GM12878 (cell line): ENCODE data around the gene TNKS1BP1. TPM values are rescaled to one million over a fixed set of nuclear protein-coding genes. Genes with fewer than 3 reads are reported as not detected.
"Not testable (repeated sequence)": the region's sequence is repeated elsewhere in the genome, so short reads cannot be mapped to it uniquely, and the experiment has no call there.

Experiments
- ATAC-seq: fragments of 200-7000 bp; cut with Tn5 transposase; 3 replicates; pipeline ENCODE4 v1.9.1; 2020; ENCODE audit warnings: mild to moderate bottlenecking, moderate library complexity
- BruUV-seq: library from RNA; stranded (reverse); fragments of 400-500 nt; replicated peaks from 2 replicates; lab custom pipeline; 2021; lab: Mats Ljungman, UMichigan
- CTCF ChIA-PET: fragments of 300-600 bp; sonication (Branson Sonifier 250); formaldehyde crosslinking; extraction: SDS; loops from one replicate; lab custom pipeline; 2021; ENCODE audit warnings: inconsistent platforms; lab: Yijun Ruan, JAX
- POLR2A ChIA-PET: fragments of 350-600 bp; formaldehyde crosslinking; extraction: SDS; loops from one replicate; lab custom pipeline; 2021; ENCODE audit warnings: inconsistent platforms; lab: Charles Lee
- RAD21 ChIA-PET: fragments of 300-600 bp; sonication (Branson Sonifier 250); formaldehyde crosslinking; loops from one replicate; lab custom pipeline; 2023; ENCODE audit warnings: antibody characterized with exemption; ENCODE audit not compliant: unreplicated experiment; lab: Charles Lee
- SMC1A ChIA-PET: fragments of 300-600 bp; sonication (Branson Sonifier 250); formaldehyde crosslinking; loops from one replicate; lab custom pipeline; 2023; ENCODE audit not compliant: unreplicated experiment, uncharacterized antibody; lab: Charles Lee
- DNase-seq: peaks from one replicate; pipeline ENCODE4 v3.0.0-alpha.2; 2011; ENCODE audit warnings: low read depth, low spot score
- FAIRE-seq: peaks from 3 replicates; lab custom pipeline; 2011; peaks lifted over from hg19 to GRCh38; lab: Jason Lieb, UNC
- H2AFZ ChIP-seq: 2 replicates; pipeline ENCODE4 v1.6.0; 2011; ENCODE audit warnings: low read depth, low read length, control low read depth; ENCODE audit not compliant: control insufficient read depth
- H3K27ac ChIP-seq: 2 replicates; pipeline ENCODE4 v1.5.1; 2011; ENCODE audit warnings: control low read depth; ENCODE audit not compliant: control insufficient read depth, insufficient read depth
- H3K27me3 ChIP-seq, 2 experiments: replicated peaks in 1 of 2; 2 replicates each; pipeline versions ENCODE4 v1.6.0 to v1.6.1; 2011; ENCODE audit warnings: low read length in 1 of 2; ENCODE audit not compliant: control insufficient read depth in 2 of 2, insufficient read depth in 2 of 2
- H3K36me3 ChIP-seq, 2 experiments: 2 replicates each; pipeline ENCODE4 v1.5.1; 2011; ENCODE audit warnings: low read length in 1 of 2; ENCODE audit not compliant: control insufficient read depth in 2 of 2, insufficient read depth in 2 of 2
- H3K4me1 ChIP-seq: 2 replicates; pipeline ENCODE4 v1.6.1; 2011; ENCODE audit warnings: mild to moderate bottlenecking, low read length, moderate library complexity, mixed read lengths; ENCODE audit not compliant: control insufficient read depth, insufficient read depth
- H3K4me2 ChIP-seq: 2 replicates; pipeline ENCODE4 v1.6.0; 2011; ENCODE audit warnings: control low read depth; ENCODE audit not compliant: control insufficient read depth, insufficient read depth
- H3K4me3 ChIP-seq: fragments of 200-600 bp; sonication (generic); 2 replicates; pipeline ENCODE4 v1.5.1; 2016
- H3K79me2 ChIP-seq: 2 replicates; pipeline ENCODE4 v1.6.0; 2011; ENCODE audit warnings: low read length; ENCODE audit not compliant: control insufficient read depth, insufficient read depth
- H3K9ac ChIP-seq: 2 replicates; pipeline ENCODE4 v1.8.0; 2011; ENCODE audit warnings: low read length, control low read depth, mixed read lengths; ENCODE audit not compliant: control insufficient read depth, insufficient read depth
- H3K9me3 ChIP-seq: replicated peaks from 3 replicates; pipeline ENCODE4 v1.5.1; 2011; ENCODE audit warnings: mild to moderate bottlenecking, low read length; ENCODE audit not compliant: control insufficient read depth, insufficient read depth
- H4K20me1 ChIP-seq: 2 replicates; pipeline ENCODE4 v1.6.0; 2011; ENCODE audit not compliant: control insufficient read depth, insufficient read depth
- CHD1 ChIP-seq: IDR thresholded peaks from 2 replicates; pipeline ENCODE4 v1.6.1; 2012; ENCODE audit warnings: low read depth, low read length, improper control_type of control experiment
- in situ Hi-C: fragments of 300-500 bp; cut with MboI; formaldehyde crosslinking; loops from 9 replicates; pipeline ENCODE4 v1.14.3; 2018; ENCODE audit warnings: mixed read lengths
- intact Hi-C: fragments of 100-400 bp; cut with micrococcal nuclease; formaldehyde crosslinking; loops from one replicate; pipeline ENCODE4 v1.14.2; 2022; ENCODE audit not compliant: unreplicated experiment
- polyA plus RNA-seq, 11 experiments: library from polyadenylated mRNA; depleted of rRNA in 4 of 11; unstranded in 6 of 11; stranded (reverse) in 5 of 11; fragments of >200 nt; fragmentation: Nextera tagmentation in 4 of 11; fragmentation: Illumina TruSeq in 1 of 11; extraction: Ambion mirVana in 4 of 11; extraction: Trizol in 1 of 11; gene quantifications; 1 replicate in 1 of 11; 2 replicates in 10 of 11; pipeline versions ENCODE4 v1.2.1 to v1.2.3, GENCODE V29; 2011 to 2016; ENCODE audit warnings: inconsistent platforms in 2 of 11, missing spikeins in 2 of 11, low read depth in 1 of 11
- total RNA-seq, 4 experiments: library from RNA; depleted of rRNA in 3 of 4; stranded (reverse); fragments of >200 nt in 3 of 4; fragmentation: Illumina TruSeq in 1 of 4; extraction: Trizol in 1 of 4; gene quantifications; 2 replicates each; pipeline versions ENCODE4 v1.2.1 to v1.2.3, GENCODE V29; 2013 to 2021
- TF ChIP-seq, protein P1 (sequence below): fragments of 450-650 bp; IDR thresholded peaks from 2 replicates; pipeline ENCODE4 v1.6.1; 2017; ENCODE audit warnings: borderline replicate concordance
- TF ChIP-seq, protein P2 (sequence below): fragments of 450-650 bp; IDR thresholded peaks from 2 replicates; pipeline ENCODE4 v1.6.1; 2017; ENCODE audit warnings: low read depth, mild to moderate bottlenecking, moderate library complexity

TNKS1BP1 gene
- total and polyA plus RNA-seq, 10 of the 15 experiments (the other 5 are each of a cell fraction or from before 2014, with no cell fraction given), result 0.26 to 15.8 (median 4.3) TPM

- TF ChIP-seq, protein P1, sequence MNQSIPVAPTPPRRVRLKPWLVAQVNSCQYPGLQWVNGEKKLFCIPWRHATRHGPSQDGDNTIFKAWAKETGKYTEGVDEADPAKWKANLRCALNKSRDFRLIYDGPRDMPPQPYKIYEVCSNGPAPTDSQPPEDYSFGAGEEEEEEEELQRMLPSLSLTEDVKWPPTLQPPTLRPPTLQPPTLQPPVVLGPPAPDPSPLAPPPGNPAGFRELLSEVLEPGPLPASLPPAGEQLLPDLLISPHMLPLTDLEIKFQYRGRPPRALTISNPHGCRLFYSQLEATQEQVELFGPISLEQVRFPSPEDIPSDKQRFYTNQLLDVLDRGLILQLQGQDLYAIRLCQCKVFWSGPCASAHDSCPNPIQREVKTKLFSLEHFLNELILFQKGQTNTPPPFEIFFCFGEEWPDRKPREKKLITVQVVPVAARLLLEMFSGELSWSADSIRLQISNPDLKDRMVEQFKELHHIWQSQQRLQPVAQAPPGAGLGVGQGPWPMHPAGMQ, result no peak
- TF ChIP-seq CHD1, result no peak
- TF ChIP-seq, protein P2, sequence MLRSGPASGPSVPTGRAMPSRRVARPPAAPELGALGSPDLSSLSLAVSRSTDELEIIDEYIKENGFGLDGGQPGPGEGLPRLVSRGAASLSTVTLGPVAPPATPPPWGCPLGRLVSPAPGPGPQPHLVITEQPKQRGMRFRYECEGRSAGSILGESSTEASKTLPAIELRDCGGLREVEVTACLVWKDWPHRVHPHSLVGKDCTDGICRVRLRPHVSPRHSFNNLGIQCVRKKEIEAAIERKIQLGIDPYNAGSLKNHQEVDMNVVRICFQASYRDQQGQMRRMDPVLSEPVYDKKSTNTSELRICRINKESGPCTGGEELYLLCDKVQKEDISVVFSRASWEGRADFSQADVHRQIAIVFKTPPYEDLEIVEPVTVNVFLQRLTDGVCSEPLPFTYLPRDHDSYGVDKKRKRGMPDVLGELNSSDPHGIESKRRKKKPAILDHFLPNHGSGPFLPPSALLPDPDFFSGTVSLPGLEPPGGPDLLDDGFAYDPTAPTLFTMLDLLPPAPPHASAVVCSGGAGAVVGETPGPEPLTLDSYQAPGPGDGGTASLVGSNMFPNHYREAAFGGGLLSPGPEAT, result no peak
These were observed 37.2 kb upstream of the TNKS1BP1 start (continued) for GRCh38 chr11:57361926-57362325.

DNA sequence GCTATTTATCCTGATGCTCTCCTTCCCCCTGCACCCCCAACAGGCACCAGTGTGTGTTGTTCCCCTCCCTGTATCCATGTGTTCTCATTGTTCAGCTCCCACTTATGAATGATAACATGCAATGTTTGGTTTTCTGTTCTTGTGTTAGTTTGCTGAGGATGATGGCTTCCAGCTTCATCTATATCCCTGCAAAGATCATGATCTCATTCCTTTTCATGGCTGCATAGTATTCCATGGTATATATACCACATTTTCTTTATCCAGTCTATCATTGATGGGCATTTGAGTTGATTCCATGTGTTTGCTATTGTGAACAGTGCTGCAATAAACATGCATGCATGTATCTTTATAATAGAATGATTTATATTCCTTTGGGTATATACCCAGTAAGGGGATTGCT, 36.7 kb upstream of the TNKS1BP1 start:
- H3K4me1 ChIP-seq, H2AFZ ChIP-seq, H3K4me3 ChIP-seq, FAIRE-seq, H3K4me2 ChIP-seq, SMC1A ChIA-PET, ATAC-seq, H3K27ac ChIP-seq, in situ Hi-C loops, DNase-seq, H3K79me2 ChIP-seq, intact Hi-C loops, RAD21 ChIA-PET, H3K27me3 ChIP-seq, H3K9ac ChIP-seq, BruUV-seq, H3K36me3 ChIP-seq, POLR2A ChIA-PET, H3K9me3 ChIP-seq, H4K20me1 ChIP-seq: not testable (repeated sequence)
- CTCF ChIA-PET, result interaction anchor here (1.3 to 1.8 kb wide), 3 partner anchors 13 to 282 kb away, joined by 3 to 4 read pairs (median 3); no protein-coding TSS in a partner anchor
